KOPT-K1 (cell line): ENCODE measurements around the gene USP53.
"Not testable (repeated sequence)": the region's sequence is repeated elsewhere in the genome, so short reads cannot be mapped to it uniquely, and the experiment has no call there.

ENCODE experiments used
- H3K27ac ChIP-seq: fragments of 200-600 bp; sonication (generic); 2 replicates; pipeline ENCODE4 v1.5.1; 2016; ENCODE audit warnings: antibody characterized with exemption, mild to moderate bottlenecking, low read depth, low read length; ENCODE audit not compliant: poor library complexity, severe bottlenecking
- H3K36me3 ChIP-seq: fragments of 200-600 bp; sonication (generic); 2 replicates; pipeline ENCODE4 v1.5.1; 2017; ENCODE audit warnings: antibody characterized with exemption, mild to moderate bottlenecking, low read length, moderate library complexity; ENCODE audit not compliant: insufficient read depth
- H3K9me3 ChIP-seq: fragments of 200-600 bp; sonication (generic); 2 replicates; pipeline ENCODE4 v1.5.1; 2017; ENCODE audit warnings: antibody characterized with exemption, low read length, mild to moderate bottlenecking; ENCODE audit not compliant: insufficient read depth, poor library complexity, severe bottlenecking

USP53 gene

GRCh38 chr4:119304431-119304830, 91.9 kb downstream of the USP53 start:
- Histone ChIP-seq H3K27ac (no peak overlapping the region), H3K9me3 (no peaks in the 10 kb centered on the region), H3K36me3 (no peaks in the 10 kb centered on the region)

DNA sequence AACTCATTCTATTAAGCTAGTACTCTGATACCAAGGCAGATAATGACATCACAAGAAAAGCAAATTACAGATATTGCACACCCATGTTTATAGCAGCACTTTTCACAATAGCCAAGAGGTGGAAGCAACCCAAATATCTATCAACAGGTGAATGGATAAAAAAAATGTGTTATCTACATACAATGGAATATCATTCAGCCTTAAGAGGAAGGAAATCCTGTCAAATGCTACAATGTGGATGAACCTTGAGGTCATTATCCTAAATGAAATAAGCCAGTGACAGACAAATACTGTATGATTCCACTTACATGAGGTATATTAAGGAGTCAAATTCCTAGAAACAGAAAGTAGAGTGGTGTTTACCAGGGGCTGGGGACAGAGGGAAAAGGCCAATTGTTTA, 95.1 kb downstream of the USP53 start:
- Histone ChIP-seq H3K36me3 (no peaks in the 10 kb centered on the region), H3K27ac (no peak overlapping the region), H3K9me3 (no peaks in the 10 kb centered on the region)

DNA sequence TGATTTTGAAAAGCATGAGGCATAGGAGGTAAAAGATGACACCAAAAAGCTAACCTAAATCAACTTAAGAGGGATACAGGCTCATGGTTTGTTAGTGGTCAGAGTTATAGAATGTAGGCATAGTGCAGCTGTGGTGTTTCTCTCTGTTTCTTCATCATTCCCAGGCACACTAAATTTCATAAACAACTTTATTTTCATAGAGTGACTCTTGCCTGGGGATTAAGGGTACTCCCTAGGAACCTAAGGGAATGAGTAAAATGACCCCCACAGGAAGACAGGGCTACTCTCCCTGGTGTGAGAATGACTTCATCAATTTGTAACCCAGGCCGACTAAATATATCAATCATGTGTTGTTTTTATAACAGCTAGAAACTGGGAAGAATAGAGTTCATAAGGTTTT, 98.3 kb downstream of the USP53 start:
- Histone ChIP-seq H3K27ac (no peak overlapping the region), H3K36me3 (no peaks in the 10 kb centered on the region), H3K9me3 (no peaks in the 10 kb centered on the region)

GRCh38 chr4:119313237-119313636, 100.7 kb downstream of the USP53 start:
- Histone ChIP-seq H3K36me3 (no peaks in the 10 kb centered on the region), H3K27ac (no peak overlapping the region), H3K9me3 (no peaks in the 10 kb centered on the region)

- Histone ChIP-seq H3K27ac (no peak overlapping the region), H3K9me3 (no peaks in the 10 kb centered on the region), H3K36me3 (no peaks in the 10 kb centered on the region)
Measured at GRCh38 chr4:119314356-119314755, 101.8 kb downstream of the USP53 start.

GRCh38 chr4:119315036-119315435, 102.5 kb downstream of the USP53 start:
- Histone ChIP-seq H3K36me3 (no peaks in the 10 kb centered on the region), H3K9me3 (no peaks in the 10 kb centered on the region), H3K27ac (no peak overlapping the region)

GRCh38 chr4:119317990-119318389, 105.5 kb downstream of the USP53 start:
- Histone ChIP-seq H3K27ac (no peak overlapping the region), H3K36me3 (no peaks in the 10 kb centered on the region), H3K9me3 (no peaks in the 10 kb centered on the region)

GRCh38 chr4:119321921-119322687, 109.6 kb downstream of the USP53 start, which contains the start of gene FABP2:
TSS of gene FABP2 (minus strand) at chr4:119322138. CDS start at chr4:119322102, 36 bp downstream.
- H3K36me3 ChIP-seq, result no peaks in the 10 kb centered on the region
- no peaks in the 10 kb centered on the region for H3K9me3 ChIP-seq
- no peak within 1 kb of the TSS for H3K27ac ChIP-seq

DNA sequence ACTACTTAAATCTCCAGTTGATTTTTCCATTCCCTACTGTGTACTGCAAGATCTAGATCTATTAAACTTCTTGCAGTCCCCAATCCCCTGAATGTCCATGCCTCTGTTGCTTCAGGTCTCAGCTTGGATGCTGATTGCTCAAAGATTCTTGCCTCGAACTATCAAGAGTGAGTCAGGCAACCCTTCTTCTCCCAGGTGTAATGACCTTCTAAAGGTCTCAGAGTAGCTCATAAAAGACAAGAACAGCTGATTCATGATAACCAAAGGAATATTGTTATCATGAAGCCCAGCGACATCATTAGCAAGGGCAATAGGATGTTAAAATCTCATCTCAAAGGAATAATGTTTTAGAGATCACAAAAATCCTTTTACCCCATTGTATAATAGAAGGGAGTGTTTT, 116.2 kb downstream of the USP53 start:
- Histone ChIP-seq H3K27ac (no peak overlapping the region), H3K9me3 (no peaks in the 10 kb centered on the region), H3K36me3 (no peaks in the 10 kb centered on the region)

DNA sequence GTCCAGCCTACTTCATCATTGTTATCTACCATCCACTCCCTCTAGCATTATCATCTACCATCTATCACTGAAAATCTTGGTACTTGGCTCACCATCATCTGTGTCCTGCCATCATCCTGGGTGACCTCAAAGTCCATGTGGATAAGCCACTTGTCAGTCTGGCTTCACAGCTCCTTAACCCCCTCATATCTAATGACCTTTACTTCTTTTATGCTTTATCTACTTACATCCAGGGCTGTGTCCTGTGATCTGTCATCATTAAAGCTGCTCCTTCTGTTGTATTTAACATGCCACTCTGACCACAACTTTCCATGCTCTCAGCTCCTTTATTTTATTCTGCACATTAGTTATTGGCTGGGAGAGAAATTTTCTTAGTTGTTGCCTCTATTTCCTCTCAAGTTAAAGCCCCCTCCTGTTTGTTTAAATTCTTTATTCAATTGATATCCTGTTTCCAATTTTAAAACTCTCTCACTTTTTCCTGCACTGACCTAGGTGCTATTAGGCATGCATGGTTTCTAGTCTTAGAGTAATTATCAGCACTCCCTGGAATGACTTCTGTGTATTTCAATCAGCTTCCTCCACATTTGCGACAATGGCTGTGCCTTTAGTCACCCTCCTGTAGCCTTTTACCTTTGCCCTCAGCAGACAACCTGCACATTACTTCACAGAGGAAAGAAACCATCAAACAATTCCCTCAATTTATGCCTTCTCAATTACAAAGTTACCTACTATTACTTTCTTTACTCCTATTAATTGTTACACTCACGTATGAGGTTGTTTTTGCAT, 117.5 kb downstream of the USP53 start:
- Histone ChIP-seq H3K36me3 (no peaks in the 10 kb centered on the region), H3K9me3 (no peaks in the 10 kb centered on the region), H3K27ac (no peak overlapping the region)

DNA sequence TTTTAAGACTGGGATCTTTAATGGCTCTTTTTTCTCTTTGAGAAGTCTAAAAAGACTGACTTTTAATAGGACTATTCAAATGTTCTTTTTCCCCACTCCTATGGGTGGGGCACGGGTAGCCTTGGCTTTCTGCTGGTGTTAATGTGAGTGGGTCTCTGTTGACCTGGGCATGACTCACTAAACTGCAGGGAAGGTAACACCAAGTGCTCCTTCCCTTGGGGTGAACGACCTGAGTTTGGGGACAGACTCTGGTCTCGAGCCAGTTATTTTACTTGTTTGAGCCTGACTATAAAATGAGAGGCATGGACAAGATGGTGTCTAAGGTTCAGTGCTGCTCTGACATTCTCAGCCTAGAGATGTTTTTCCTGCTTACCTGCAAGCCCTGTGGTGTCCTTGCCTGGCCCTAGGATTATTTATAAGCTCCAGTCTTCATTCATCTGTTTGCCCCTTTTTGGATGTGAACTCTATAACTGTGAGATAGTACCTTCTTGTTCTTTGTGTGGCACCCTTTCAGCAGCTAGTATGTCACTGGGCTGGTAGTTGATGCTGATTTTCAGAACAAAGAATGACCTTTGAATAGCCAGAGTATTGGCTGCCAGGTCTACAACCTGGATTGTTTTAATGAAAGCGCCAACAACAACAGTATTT, 123.9 kb downstream of the USP53 start:
- not testable (repeated sequence) for H3K36me3 ChIP-seq, H3K27ac ChIP-seq, H3K9me3 ChIP-seq

DNA sequence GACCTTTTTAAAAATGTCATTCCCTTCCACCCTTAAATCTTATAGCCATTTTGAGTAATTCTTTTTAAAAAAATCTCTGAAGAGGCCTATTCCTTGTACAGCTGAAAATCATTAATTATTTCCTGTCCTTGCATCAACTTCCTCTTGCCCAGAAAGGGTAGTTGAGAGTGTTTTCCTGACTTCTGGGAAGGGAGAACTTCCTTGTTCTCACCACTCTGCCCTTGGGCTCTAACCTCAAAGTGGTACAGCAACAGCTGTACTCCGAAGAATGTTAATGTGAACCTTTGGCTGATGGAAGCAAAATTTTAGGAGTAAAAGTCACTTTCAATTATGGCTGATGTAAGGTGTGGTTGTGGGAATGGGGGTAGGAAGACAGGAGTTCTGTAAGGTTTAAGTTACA, 124.5 kb downstream of the USP53 start:
- Histone ChIP-seq H3K9me3 (no peaks in the 10 kb centered on the region), H3K36me3 (no peaks in the 10 kb centered on the region), H3K27ac (no peak overlapping the region)

- not testable (repeated sequence) for H3K36me3 ChIP-seq, H3K27ac ChIP-seq, H3K9me3 ChIP-seq
Measured at GRCh38 chr4:119339895-119340294, 127.4 kb downstream of the USP53 start.

DNA sequence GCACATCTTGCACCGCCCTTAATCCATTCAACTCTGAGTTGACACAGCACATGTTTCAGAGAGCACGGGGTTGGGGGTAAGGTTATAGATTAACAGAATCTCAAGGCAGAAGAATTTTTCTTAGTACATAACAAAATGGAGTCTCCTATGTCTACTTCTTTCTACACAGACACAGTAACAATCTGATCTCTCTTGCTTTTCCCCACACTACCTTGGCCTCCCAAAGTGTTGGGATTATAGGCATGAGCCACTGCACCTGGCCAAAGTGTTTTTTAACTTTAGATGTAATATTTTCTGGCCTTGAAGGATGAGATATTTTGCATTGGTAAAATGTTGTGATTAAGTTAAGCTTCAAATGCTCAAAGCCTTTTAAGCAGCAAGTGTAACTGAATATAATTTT, 130.8 kb downstream of the USP53 start:
- not testable (repeated sequence) for H3K27ac ChIP-seq, H3K9me3 ChIP-seq, H3K36me3 ChIP-seq
